HepG2 (cell line): ENCODE measurements around the gene DOCK1.

Experiments used
- CAMTA2 ChIP-seq: sonication (generic); formaldehyde crosslinking; IDR thresholded peaks from 2 replicates; pipeline ENCODE4 v1.4.0; 2020; ENCODE audit warnings: mild to moderate bottlenecking, missing genetic modification reagents, borderline replicate concordance
- JUN ChIP-seq: sonication (generic); formaldehyde crosslinking; IDR thresholded peaks from 2 replicates; pipeline ENCODE4 v1.4.0; 2020; ENCODE audit warnings: mild to moderate bottlenecking, missing genetic modification reagents
- KDM3A ChIP-seq: IDR thresholded peaks from 2 replicates; pipeline ENCODE4 v1.6.1; 2018; ENCODE audit warnings: low read depth, missing compliant biosample characterization
- KLF13 ChIP-seq: sonication (generic); formaldehyde crosslinking; IDR thresholded peaks from 2 replicates; pipeline ENCODE4 v1.4.0; 2020; ENCODE audit warnings: mild to moderate bottlenecking, missing genetic modification reagents
- NR2F2 ChIP-seq: IDR thresholded peaks from 2 replicates; pipeline ENCODE4 v1.6.1; 2012; ENCODE audit warnings: low read depth, inconsistent platforms, borderline replicate concordance
- SCMH1 ChIP-seq: sonication (generic); formaldehyde crosslinking; IDR thresholded peaks from 2 replicates; pipeline ENCODE4 v1.9.0; 2021; ENCODE audit warnings: missing genetic modification reagents, mild to moderate bottlenecking, borderline replicate concordance
- TFDP2 ChIP-seq: sonication (generic); formaldehyde crosslinking; IDR thresholded peaks from 2 replicates; pipeline ENCODE4 v1.4.0; 2020; ENCODE audit warnings: missing genetic modification reagents
- ZC3H4 ChIP-seq: sonication (generic); formaldehyde crosslinking; IDR thresholded peaks from 2 replicates; pipeline ENCODE4 v1.4.0; 2020; ENCODE audit warnings: missing genetic modification reagents, borderline replicate concordance
- ZNF550 ChIP-seq: sonication (generic); formaldehyde crosslinking; IDR thresholded peaks from 2 replicates; pipeline ENCODE4 v1.4.0; 2020; ENCODE audit warnings: mild to moderate bottlenecking, missing genetic modification reagents, borderline replicate concordance
- ZNF782 ChIP-seq: sonication (generic); formaldehyde crosslinking; IDR thresholded peaks from 2 replicates; pipeline ENCODE4 v1.4.0; 2020; ENCODE audit warnings: missing genetic modification reagents, mild to moderate bottlenecking, borderline replicate concordance
- TF ChIP-seq, protein P1 (sequence below): sonication (generic); formaldehyde crosslinking; IDR thresholded peaks from 2 replicates; pipeline ENCODE4 v1.4.0; 2020; ENCODE audit warnings: mild to moderate bottlenecking, missing genetic modification reagents
- TF ChIP-seq, protein P2 (sequence below): IDR thresholded peaks from 2 replicates; pipeline ENCODE4 v1.6.1; 2012; ENCODE audit warnings: inconsistent platforms
- TF ChIP-seq, protein P3 (sequence below): sonication (generic); formaldehyde crosslinking; IDR thresholded peaks from 2 replicates; pipeline ENCODE4 v1.5.0; 2020; ENCODE audit warnings: mild to moderate bottlenecking, missing genetic modification reagents, moderate library complexity

GRCh38 chr10:127064474-127064873 lies 159.2 kb downstream of the DOCK1 start:
- TF ChIP-seq CAMTA2 (no peak), KDM3A (no peak), TFDP2 (no peak), SCMH1 (no peak), KLF13 (CRISPR knock-in tag) (no peak), JUN (CRISPR knock-in tag) (no peak), NR2F2 (no peak), ZNF782 (CRISPR knock-in tag) (no peak), ZC3H4 (no peak), ZNF550 (CRISPR knock-in tag) (no peak)
- TF ChIP-seq, protein P1, sequence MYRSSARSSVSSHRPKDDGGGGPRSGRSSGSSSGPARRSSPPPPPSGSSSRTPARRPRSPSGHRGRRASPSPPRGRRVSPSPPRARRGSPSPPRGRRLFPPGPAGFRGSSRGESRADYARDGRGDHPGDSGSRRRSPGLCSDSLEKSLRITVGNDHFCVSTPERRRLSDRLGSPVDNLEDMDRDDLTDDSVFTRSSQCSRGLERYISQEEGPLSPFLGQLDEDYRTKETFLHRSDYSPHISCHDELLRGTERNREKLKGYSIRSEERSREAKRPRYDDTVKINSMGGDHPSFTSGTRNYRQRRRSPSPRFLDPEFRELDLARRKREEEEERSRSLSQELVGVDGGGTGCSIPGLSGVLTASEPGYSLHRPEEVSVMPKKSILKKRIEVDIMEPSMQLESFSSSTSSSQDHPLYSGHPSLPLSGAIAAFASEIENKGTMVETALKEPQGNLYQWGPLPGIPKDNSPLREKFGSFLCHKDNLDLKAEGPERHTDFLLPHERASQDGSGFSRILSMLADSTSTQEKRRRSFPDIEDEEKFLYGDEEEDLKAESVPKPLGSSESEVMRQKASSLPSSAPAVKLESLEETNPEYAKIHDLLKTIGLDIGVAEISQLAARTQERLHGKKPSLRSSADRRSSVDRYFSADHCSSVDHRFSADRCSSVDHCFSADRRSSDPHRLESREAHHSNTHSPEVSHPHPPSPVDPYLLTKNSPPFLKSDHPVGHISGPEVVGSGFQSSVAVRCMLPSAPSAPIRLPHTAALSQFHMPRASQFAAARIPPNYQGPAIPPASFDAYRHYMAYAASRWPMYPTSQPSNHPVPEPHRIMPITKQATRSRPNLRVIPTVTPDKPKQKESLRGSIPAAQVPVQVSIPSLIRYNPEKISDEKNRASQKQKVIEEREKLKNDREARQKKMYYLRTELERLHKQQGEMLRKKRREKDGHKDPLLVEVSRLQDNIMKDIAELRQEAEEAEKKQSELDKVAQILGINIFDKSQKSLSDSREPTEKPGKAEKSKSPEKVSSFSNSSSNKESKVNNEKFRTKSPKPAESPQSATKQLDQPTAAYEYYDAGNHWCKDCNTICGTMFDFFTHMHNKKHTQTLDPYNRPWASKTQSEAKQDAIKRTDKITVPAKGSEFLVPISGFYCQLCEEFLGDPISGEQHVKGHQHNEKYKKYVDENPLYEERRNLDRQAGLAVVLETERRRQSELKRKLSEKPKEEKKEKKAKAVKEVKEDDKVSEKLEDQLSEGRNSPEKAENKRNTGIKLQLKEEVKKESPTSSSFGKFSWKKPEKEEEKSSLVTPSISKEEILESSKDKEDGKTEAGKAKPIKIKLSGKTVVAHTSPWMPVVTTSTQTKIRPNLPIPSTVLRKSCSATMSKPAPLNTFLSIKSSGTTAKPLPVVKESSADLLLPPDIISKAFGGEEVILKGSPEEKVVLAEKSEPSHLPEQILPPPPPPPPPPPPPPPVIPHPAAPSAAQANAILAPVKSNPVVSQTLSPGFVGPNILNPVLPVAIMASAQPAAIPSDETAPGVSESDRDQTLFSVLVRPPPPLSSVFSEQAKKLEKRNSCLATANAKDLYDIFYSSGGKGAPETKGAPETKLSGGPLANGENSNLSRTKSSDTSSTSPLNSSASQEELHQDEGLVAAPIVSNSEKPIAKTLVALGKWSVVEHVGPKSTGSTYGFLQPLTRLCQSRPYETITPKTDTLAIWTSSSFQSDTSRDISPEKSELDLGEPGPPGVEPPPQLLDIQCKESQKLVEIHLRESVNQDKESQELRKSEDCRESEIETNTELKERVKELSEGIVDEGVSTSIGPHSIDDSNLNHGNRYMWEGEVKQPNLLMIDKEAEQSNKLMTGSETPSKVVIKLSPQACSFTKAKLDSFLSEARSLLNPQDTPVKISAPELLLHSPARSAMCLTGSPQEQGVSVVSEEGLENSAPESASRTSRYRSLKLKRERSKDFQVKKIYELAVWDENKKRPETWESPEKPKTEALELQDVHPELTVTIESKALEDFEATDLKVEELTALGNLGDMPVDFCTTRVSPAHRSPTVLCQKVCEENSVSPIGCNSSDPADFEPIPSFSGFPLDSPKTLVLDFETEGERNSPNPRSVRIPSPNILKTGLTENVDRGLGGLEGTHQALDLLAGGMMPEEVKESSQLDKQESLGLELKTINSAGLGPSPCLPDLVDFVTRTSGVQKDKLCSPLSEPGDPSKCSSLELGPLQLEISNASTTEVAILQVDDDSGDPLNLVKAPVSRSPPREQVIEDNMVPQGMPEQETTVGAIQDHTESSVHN: no peak
- TF ChIP-seq, protein P2, sequence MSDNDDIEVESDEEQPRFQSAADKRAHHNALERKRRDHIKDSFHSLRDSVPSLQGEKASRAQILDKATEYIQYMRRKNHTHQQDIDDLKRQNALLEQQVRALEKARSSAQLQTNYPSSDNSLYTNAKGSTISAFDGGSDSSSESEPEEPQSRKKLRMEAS: no peak
- TF ChIP-seq, protein P3, sequence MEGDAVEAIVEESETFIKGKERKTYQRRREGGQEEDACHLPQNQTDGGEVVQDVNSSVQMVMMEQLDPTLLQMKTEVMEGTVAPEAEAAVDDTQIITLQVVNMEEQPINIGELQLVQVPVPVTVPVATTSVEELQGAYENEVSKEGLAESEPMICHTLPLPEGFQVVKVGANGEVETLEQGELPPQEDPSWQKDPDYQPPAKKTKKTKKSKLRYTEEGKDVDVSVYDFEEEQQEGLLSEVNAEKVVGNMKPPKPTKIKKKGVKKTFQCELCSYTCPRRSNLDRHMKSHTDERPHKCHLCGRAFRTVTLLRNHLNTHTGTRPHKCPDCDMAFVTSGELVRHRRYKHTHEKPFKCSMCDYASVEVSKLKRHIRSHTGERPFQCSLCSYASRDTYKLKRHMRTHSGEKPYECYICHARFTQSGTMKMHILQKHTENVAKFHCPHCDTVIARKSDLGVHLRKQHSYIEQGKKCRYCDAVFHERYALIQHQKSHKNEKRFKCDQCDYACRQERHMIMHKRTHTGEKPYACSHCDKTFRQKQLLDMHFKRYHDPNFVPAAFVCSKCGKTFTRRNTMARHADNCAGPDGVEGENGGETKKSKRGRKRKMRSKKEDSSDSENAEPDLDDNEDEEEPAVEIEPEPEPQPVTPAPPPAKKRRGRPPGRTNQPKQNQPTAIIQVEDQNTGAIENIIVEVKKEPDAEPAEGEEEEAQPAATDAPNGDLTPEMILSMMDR (CRISPR knock-in tag): no peak
